CD4-positive, CD25-positive, alpha-beta regulatory T cell (primary cell): ENCODE results near the gene RBFOX2. TPM values are rescaled to one million over a fixed set of nuclear protein-coding genes. Genes with fewer than 3 reads are reported as not detected.
"Not testable (repeated sequence)": the region's sequence is repeated elsewhere in the genome, so short reads cannot be mapped to it uniquely, and the experiment has no call there.

Experiments
- ATAC-seq, 2 donors: fragments of 150-1000 bp; cut with Tn5 transposase; one replicate each; pipeline ENCODE4 v1.10.0; 2021; ENCODE audit warnings: low read depth in 2 of 2, moderate number of reproducible peaks in 2 of 2, moderate library complexity in 1 of 2
- DNase-seq, 3 donors: peaks; one replicate each; pipeline versions ENCODE4 v3.0.0 to v3.0.0-alpha.2; 2012 to 2022; ENCODE audit warnings: mixed read lengths in 1 of 3
- H3K27ac ChIP-seq: one replicate; pipeline ENCODE4 v1.7.0; 2013; ENCODE audit warnings: mild to moderate bottlenecking, low read length; ENCODE audit not compliant: insufficient read depth, poor library complexity, severe bottlenecking
- H3K27me3 ChIP-seq: one replicate; pipeline ENCODE4 v1.7.0; 2013; ENCODE audit warnings: low read length; ENCODE audit not compliant: control insufficient read depth, insufficient read depth
- H3K36me3 ChIP-seq: one replicate; pipeline ENCODE4 v1.7.0; 2013; ENCODE audit warnings: mild to moderate bottlenecking, low read length, moderate library complexity; ENCODE audit not compliant: control insufficient read depth, insufficient read depth
- H3K4me1 ChIP-seq: 2 replicates; pipeline ENCODE4 v1.7.0; 2013; ENCODE audit warnings: mild to moderate bottlenecking, low read length; ENCODE audit not compliant: insufficient read depth, control insufficient read depth, poor library complexity, severe bottlenecking
- H3K4me3 ChIP-seq: one replicate; pipeline ENCODE4 v1.7.0; 2013; ENCODE audit warnings: low read depth, mild to moderate bottlenecking, low read length, moderate library complexity
- H3K9me3 ChIP-seq, 2 experiments: 1 replicate in 1 of 2; 2 replicates in 1 of 2; pipeline ENCODE4 v1.7.0; 2013; ENCODE audit warnings: low read length in 2 of 2, mild to moderate bottlenecking in 1 of 2, moderate library complexity in 1 of 2; ENCODE audit not compliant: control insufficient read depth in 2 of 2
- H3K27ac Mint-ChIP-seq, 3 donors: one replicate each; pipeline ENCODE4 v1.8.0; 2020 to 2022; ENCODE audit warnings: mild to moderate bottlenecking in 3 of 3, mixed read lengths in 3 of 3, moderate library complexity in 2 of 3
- H3K27me3 Mint-ChIP-seq: one replicate; pipeline ENCODE4 v1.8.0; 2022; ENCODE audit warnings: mild to moderate bottlenecking, mixed read lengths
- H3K36me3 Mint-ChIP-seq: one replicate; pipeline ENCODE4 v1.8.0; 2020; ENCODE audit warnings: mixed read lengths
- H3K4me1 Mint-ChIP-seq, 4 donors: one replicate each; pipeline ENCODE4 v1.8.0; 2020 to 2022; ENCODE audit warnings: mixed read lengths in 4 of 4, mild to moderate bottlenecking in 1 of 4
- H3K4me3 Mint-ChIP-seq, 4 donors: one replicate each; pipeline ENCODE4 v1.8.0; 2020 to 2022; ENCODE audit warnings: mild to moderate bottlenecking in 4 of 4, mixed read lengths in 4 of 4, moderate library complexity in 3 of 4
- H3K9me3 Mint-ChIP-seq, 7 donors: one replicate each; pipeline ENCODE4 v1.8.0; 2020 to 2022; ENCODE audit warnings: mixed read lengths in 7 of 7, mild to moderate bottlenecking in 3 of 7, moderate library complexity in 2 of 7
- polyA plus RNA-seq, 4 donors: library from polyadenylated mRNA; unstranded; fragments of 300-500 nt; fragmentation: Illumina TruSeq; gene quantifications; one replicate each; pipeline ENCODE4 v1.2.3, GENCODE V29; 2021
- total RNA-seq: library from RNA; stranded (reverse); gene quantifications from one replicate; pipeline ENCODE4 v1.2.3, GENCODE V29; 2022

Gene RBFOX2
- total and polyA plus RNA-seq, 5 donors from 2014 or later = 0.25 to 0.52 TPM; not detected in 3

DNA sequence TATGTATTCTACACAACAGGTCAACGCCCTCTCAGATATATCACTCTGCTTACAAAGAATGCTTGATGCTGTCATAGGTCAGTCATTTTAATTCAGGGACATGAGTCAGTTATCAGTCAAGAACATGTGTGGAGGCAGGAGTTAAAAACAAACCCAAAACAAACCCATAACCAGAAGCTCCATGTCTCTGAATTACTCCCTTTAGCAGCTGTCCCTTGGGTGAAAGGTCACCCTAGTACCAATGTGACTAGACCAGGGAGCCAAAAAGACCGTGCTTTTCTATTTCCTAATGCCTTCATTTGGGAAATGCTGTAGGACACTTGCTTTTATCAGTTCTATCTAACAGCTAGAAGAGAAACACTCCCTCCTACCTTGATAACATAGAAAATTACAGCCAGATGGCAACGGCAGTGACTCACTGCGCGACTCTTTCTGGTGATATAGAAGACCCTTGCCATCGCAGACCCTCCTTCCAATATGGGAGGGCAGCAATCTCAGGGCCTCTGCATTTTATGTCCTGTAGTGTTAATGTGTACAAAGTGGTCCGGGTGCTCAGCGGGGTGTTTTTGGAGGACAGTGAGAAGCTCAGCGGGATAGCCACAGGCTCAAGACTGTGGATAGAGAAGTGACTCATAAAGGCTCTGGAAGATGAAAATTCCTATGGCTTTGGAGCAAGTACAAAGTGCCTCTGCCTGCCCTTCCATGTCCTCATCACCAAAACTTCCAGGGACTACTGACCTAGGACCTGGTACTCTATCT is 286.1 kb downstream of the RBFOX2 start:
- Mint-ChIP-seq H3K9me3 (no peaks in the 10 kb centered on the region), H3K36me3 (no peaks in the 10 kb centered on the region), H3K27me3 (peaks cover 26% of the 10 kb centered on the region), H3K4me3 (no peak overlapping the region), H3K27ac (no peak overlapping the region), H3K4me1 (no peaks in the 10 kb centered on the region)
- no peaks in the 10 kb centered on the region for H3K36me3 ChIP-seq
- ATAC-seq (no peak), DNase-seq (no peak)
- H3K27ac ChIP-seq = no peak overlapping the region
- H3K9me3 ChIP-seq = no peaks in the 10 kb centered on the region
- no peaks in the 10 kb centered on the region for H3K4me1 ChIP-seq
- H3K4me3 ChIP-seq = no peak overlapping the region
- H3K27me3 ChIP-seq = peaks cover 4% of the 10 kb centered on the region

- Mint-ChIP-seq H3K27me3 (peaks cover 28% of the 10 kb centered on the region), H3K36me3 (no peaks in the 10 kb centered on the region), H3K4me1 (no peaks in the 10 kb centered on the region), H3K4me3 (no peak overlapping the region), H3K9me3 (no peaks in the 10 kb centered on the region), H3K27ac (no peak overlapping the region)
- Histone ChIP-seq H3K4me1 (no peaks in the 10 kb centered on the region), H3K9me3 (no peaks in the 10 kb centered on the region), H3K27me3 (peaks cover 2% of the 10 kb centered on the region), H3K36me3 (no peaks in the 10 kb centered on the region), H3K4me3 (no peak overlapping the region), H3K27ac (no peak overlapping the region)
- ATAC-seq (no peak), DNase-seq (no peak)
Observed at GRCh38 chr22:35740616-35741015, 288.0 kb downstream of the RBFOX2 start.

- Mint-ChIP-seq H3K27ac (no peak overlapping the region), H3K9me3 (no peaks in the 10 kb centered on the region), H3K4me3 (no peak overlapping the region), H3K36me3 (no peaks in the 10 kb centered on the region), H3K27me3 (peaks cover 28% of the 10 kb centered on the region), H3K4me1 (no peaks in the 10 kb centered on the region)
- H3K4me3 ChIP-seq = no peak overlapping the region
- no peaks in the 10 kb centered on the region for H3K9me3 ChIP-seq
- H3K4me1 ChIP-seq = no peaks in the 10 kb centered on the region
- ATAC-seq (no peak), DNase-seq (no peak)
- no peak overlapping the region for H3K27ac ChIP-seq
- H3K36me3 ChIP-seq = no peaks in the 10 kb centered on the region
- H3K27me3 ChIP-seq = no peaks in the 10 kb centered on the region
Observed at GRCh38 chr22:35739931-35740380, 288.7 kb downstream of the RBFOX2 start.

GRCh38 chr22:35739076-35739930 is 289.3 kb downstream of the RBFOX2 start:
- Histone ChIP-seq H3K4me1 (no peaks in the 10 kb centered on the region), H3K36me3 (no peaks in the 10 kb centered on the region), H3K9me3 (no peaks in the 10 kb centered on the region), H3K27me3 (no peaks in the 10 kb centered on the region), H3K4me3 (no peak overlapping the region), H3K27ac (no peak overlapping the region)
- peak in 2 of 3 donors; percentile 4 to 5 for DNase-seq
- Mint-ChIP-seq H3K9me3 (no peaks in the 10 kb centered on the region), H3K4me1 (no peaks in the 10 kb centered on the region), H3K36me3 (no peaks in the 10 kb centered on the region), H3K27me3 (peaks cover 28% of the 10 kb centered on the region), H3K27ac (no peak overlapping the region), H3K4me3 (no peak overlapping the region)
- ATAC-seq = no peak

DNA sequence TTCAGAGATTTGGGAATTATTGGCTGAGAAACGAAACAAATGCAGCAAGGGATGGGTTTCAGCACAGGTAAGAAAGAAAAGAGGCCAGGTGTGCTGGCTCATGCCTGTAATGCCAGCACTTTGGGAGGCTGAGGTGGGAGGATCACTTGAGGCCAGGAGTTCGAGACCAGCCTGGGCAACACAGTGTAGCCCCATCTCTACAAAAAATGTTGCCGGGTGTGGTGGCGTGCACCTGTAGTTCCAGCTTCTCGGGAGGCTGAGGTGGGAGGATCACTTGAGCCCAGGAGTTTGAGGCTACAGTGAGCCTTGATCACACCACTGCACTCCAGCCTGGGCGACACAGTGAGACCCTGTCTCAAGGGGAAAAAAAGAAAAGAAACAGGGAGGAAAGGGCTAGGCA is 290.7 kb downstream of the RBFOX2 start:
- not testable (repeated sequence) for H3K27ac ChIP-seq, H3K9me3 ChIP-seq, H3K9me3 Mint-ChIP-seq, H3K27ac Mint-ChIP-seq, ATAC-seq, H3K27me3 ChIP-seq, H3K36me3 Mint-ChIP-seq, H3K4me1 ChIP-seq, DNase-seq, H3K4me1 Mint-ChIP-seq, H3K36me3 ChIP-seq, H3K4me3 Mint-ChIP-seq, H3K4me3 ChIP-seq
- H3K27me3 Mint-ChIP-seq = peaks cover 26% of the 10 kb centered on the region

- no peaks in the 10 kb centered on the region for H3K9me3 Mint-ChIP-seq
- no peak for ATAC-seq
- peak overlapping the region in 2 of 3 donors; percentile 59 to 90 for H3K27ac Mint-ChIP-seq
- no peaks in the 10 kb centered on the region for H3K4me1 Mint-ChIP-seq
- Histone ChIP-seq H3K27ac (no peak overlapping the region), H3K4me1 (no peaks in the 10 kb centered on the region), H3K4me3 (no peak overlapping the region), H3K9me3 (no peaks in the 10 kb centered on the region), H3K36me3 (no peaks in the 10 kb centered on the region), H3K27me3 (no peaks in the 10 kb centered on the region)
- no peak overlapping the region for H3K4me3 Mint-ChIP-seq
- no peak for DNase-seq
- peaks cover 20% of the 10 kb centered on the region for H3K27me3 Mint-ChIP-seq
- H3K36me3 Mint-ChIP-seq = no peaks in the 10 kb centered on the region
Observed at GRCh38 chr22:35736701-35737100, 291.9 kb downstream of the RBFOX2 start.

DNA sequence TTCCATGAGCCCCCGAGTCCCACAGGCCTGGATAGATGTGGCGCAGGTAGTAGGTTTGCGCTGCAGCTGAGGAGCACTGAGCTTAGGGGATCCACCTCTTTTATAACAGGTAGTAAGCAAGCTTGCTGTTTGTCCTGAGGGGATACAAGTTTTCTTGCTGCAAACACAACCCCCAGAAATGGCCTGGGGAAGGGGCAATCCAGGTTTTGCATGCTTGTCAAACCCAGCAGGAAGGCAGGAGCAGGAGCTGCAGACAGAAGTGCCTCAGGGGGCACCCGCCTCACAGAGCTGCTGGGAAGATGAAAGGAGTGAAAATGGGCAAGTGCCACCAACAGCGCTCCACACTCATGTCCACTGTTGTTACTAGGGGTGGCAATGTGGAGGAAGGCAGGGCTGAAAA is 292.5 kb downstream of the RBFOX2 start:
- no peaks in the 10 kb centered on the region for H3K36me3 Mint-ChIP-seq
- no peak overlapping the region for H3K4me3 ChIP-seq
- H3K36me3 ChIP-seq = no peaks in the 10 kb centered on the region
- H3K9me3 ChIP-seq = no peaks in the 10 kb centered on the region
- no peaks in the 10 kb centered on the region for H3K4me1 ChIP-seq
- no peaks in the 10 kb centered on the region for H3K4me1 Mint-ChIP-seq
- no peaks in the 10 kb centered on the region for H3K9me3 Mint-ChIP-seq
- peaks cover 23% of the 10 kb centered on the region for H3K27me3 Mint-ChIP-seq
- ATAC-seq (no peak), DNase-seq (no peak)
- no peak overlapping the region for H3K4me3 Mint-ChIP-seq
- H3K27ac Mint-ChIP-seq = peak overlapping the region in 1 of 3 donors; percentile 59
- no peak overlapping the region for H3K27ac ChIP-seq
- H3K27me3 ChIP-seq = no peaks in the 10 kb centered on the region
